ENCODE results near the gene PCDHA13. TPM values are rescaled to one million over a fixed set of nuclear protein-coding genes. Genes with fewer than 3 reads are reported as not detected.
"Not testable (repeated sequence)": the region's sequence is repeated elsewhere in the genome, so short reads cannot be mapped to it uniquely, and the experiment has no call there.

The PCDHA13 gene
- 0.13 and 0.26 TPM in 2 replicates for total RNA-seq

- Histone ChIP-seq H3K27me3 (ENCODE audit: control insufficient read depth, insufficient read depth, low read length) (no peaks in the 10 kb centered on the region), H3K4me3 (ENCODE audit: low read depth, low read length) (no peak within 1 kb of the TSS), H3K36me3 (ENCODE audit: control insufficient read depth, insufficient read depth, low read length) (no peaks in the 10 kb centered on the region)
- TF ChIP-seq, protein P1, sequence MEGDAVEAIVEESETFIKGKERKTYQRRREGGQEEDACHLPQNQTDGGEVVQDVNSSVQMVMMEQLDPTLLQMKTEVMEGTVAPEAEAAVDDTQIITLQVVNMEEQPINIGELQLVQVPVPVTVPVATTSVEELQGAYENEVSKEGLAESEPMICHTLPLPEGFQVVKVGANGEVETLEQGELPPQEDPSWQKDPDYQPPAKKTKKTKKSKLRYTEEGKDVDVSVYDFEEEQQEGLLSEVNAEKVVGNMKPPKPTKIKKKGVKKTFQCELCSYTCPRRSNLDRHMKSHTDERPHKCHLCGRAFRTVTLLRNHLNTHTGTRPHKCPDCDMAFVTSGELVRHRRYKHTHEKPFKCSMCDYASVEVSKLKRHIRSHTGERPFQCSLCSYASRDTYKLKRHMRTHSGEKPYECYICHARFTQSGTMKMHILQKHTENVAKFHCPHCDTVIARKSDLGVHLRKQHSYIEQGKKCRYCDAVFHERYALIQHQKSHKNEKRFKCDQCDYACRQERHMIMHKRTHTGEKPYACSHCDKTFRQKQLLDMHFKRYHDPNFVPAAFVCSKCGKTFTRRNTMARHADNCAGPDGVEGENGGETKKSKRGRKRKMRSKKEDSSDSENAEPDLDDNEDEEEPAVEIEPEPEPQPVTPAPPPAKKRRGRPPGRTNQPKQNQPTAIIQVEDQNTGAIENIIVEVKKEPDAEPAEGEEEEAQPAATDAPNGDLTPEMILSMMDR (IDR thresholded peaks at IDR 0.05; ENCODE audit: insufficient read depth, low read length, severe bottlenecking) = peak; percentile 47
- peak; percentile 34 for DNase-seq (ENCODE audit: low read depth)
- no peak for FAIRE-seq
Measured at GRCh38 chr5:140881889-140882590, at the start of gene PCDHA13. PCDHA13 (plus strand) TSS chr5:140882124; CDS start chr5:140882269, 145 bp downstream.

DNA sequence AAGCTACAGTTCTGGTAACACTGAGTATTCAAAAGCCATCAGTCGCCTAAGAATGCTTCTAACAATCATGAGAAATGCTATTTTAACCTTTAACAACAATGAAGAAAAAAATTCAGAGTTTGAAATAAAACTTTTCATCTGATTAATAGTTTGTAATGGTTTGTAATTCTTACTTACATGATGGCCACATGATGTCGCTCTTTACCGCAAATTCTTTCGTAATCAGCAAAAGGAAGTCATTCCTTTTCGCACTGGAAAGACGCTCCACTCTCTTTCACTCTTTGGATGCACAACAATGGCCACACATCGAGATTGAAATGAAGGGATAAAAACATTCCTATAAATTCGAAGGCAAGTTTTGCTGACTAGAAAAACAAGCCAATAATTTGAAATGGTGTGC lies 47.9 kb upstream of the PCDHA13 start, which contains the start of gene PCDHA7:
Gene PCDHA7, plus strand, starts transcription at position 277 of the 400 bp plus-strand sequence. Its CDS starts 115 bp downstream, at position 392.
- Histone ChIP-seq H3K4me3 (ENCODE audit: low read depth, low read length) (no peak within 1 kb of the TSS), H3K27me3 (ENCODE audit: control insufficient read depth, insufficient read depth, low read length) (no peaks in the 10 kb centered on the region), H3K36me3 (ENCODE audit: control insufficient read depth, insufficient read depth, low read length) (no peaks in the 10 kb centered on the region)
- FAIRE-seq (no peak), DNase-seq (ENCODE audit: low read depth) (peak; percentile 10)
- TF ChIP-seq, protein P1 (IDR thresholded peaks at IDR 0.05; ENCODE audit: insufficient read depth, low read length, severe bottlenecking) = no peak

DNA sequence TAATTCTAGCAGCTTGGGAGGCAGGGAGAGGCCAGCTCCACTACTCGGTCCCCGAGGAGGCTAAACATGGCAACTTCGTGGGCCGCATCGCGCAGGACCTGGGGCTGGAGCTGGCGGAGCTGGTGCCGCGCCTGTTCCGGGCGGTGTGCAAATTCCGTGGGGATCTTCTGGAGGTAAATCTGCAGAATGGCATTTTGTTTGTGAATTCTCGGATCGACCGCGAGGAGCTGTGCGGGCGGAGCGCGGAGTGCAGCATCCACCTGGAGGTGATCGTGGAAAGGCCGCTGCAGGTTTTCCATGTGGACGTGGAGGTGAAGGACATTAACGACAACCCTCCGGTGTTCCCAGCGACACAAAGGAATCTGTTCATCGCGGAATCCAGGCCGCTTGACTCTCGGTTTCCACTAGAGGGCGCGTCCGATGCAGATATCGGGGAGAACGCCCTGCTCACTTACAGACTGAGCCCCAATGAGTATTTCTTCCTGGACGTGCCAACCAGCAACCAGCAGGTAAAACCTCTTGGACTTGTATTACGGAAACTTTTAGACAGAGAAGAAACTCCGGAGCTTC lies 47.4 kb upstream of the PCDHA13 start:
- not testable (repeated sequence) for DNase-seq (ENCODE audit: low read depth); H3K27me3 ChIP-seq (ENCODE audit: control insufficient read depth, insufficient read depth, low read length); H3K4me3 ChIP-seq (ENCODE audit: low read depth, low read length); H3K36me3 ChIP-seq (ENCODE audit: control insufficient read depth, insufficient read depth, low read length)
- FAIRE-seq = peak; percentile 94

- no peak for FAIRE-seq
- TF ChIP-seq, protein P1 (IDR thresholded peaks at IDR 0.05; ENCODE audit: insufficient read depth, low read length, severe bottlenecking) = no peak
- no peak for DNase-seq (ENCODE audit: low read depth)
Measured at GRCh38 chr5:140835622-140836510, 46.1 kb upstream of the PCDHA13 start.

GRCh38 chr5:140840978-140841962 lies 40.7 kb upstream of the PCDHA13 start, which contains the start of gene PCDHA8:
PCDHA8 (plus strand) TSS chr5:140841187; CDS start chr5:140841322, 135 bp downstream.
- H3K36me3 ChIP-seq (ENCODE audit: control insufficient read depth, insufficient read depth, low read length) = no peaks in the 10 kb centered on the region
- no peak within 1 kb of the TSS for H3K4me3 ChIP-seq (ENCODE audit: low read depth, low read length)
- no peak for DNase-seq (ENCODE audit: low read depth)
- TF ChIP-seq, protein P1 (IDR thresholded peaks at IDR 0.05; ENCODE audit: insufficient read depth, low read length, severe bottlenecking) = no peak
- no peaks in the 10 kb centered on the region for H3K27me3 ChIP-seq (ENCODE audit: control insufficient read depth, insufficient read depth, low read length)
- no peak for FAIRE-seq

More at GRCh38 chr5:140835622-140836510, 46.1 kb upstream of the PCDHA13 start:
- Histone ChIP-seq H3K27me3 (ENCODE audit: control insufficient read depth, insufficient read depth, low read length) (no peaks in the 10 kb centered on the region), H3K4me3 (ENCODE audit: low read depth, low read length) (no peak overlapping the region), H3K36me3 (ENCODE audit: control insufficient read depth, insufficient read depth, low read length) (no peaks in the 10 kb centered on the region)
